A549 (cell line): Measurements from ENCODE around the gene CDYL2.
"Not testable (repeated sequence)": the region's sequence is repeated elsewhere in the genome, so short reads cannot be mapped to it uniquely, and the experiment has no call there.

Experiments
- CTCF ChIP-seq: fragments of >200 bp; sonication (Bioruptor Twin); formaldehyde crosslinking; IDR thresholded peaks from 3 replicates; pipeline ENCODE4 v1.5.1; 2016
- EHF ChIP-seq: fragments of 250-450 bp; sonication (Bioruptor Pico); IDR thresholded peaks from 2 replicates; pipeline ENCODE4 v1.5.0; 2020; ENCODE audit warnings: mild to moderate bottlenecking
- MYC ChIP-seq: IDR thresholded peaks from 2 replicates; pipeline ENCODE4 v1.6.1; 2012; ENCODE audit warnings: mild to moderate bottlenecking, inconsistent platforms, low read length, improper control_type of control experiment, borderline replicate concordance
- POLR2A ChIP-seq: IDR thresholded peaks from 2 replicates; pipeline ENCODE4 v1.6.1; 2012; ENCODE audit warnings: mild to moderate bottlenecking, low read length
- REST ChIP-seq: fragments of 200-600 bp; sonication (generic); IDR thresholded peaks from 2 replicates; pipeline ENCODE4 v1.6.1; 2016; ENCODE audit warnings: antibody characterized with exemption, mild to moderate bottlenecking, moderate library complexity
- RFX5 ChIP-seq: fragments of 450-650 bp; IDR thresholded peaks from 2 replicates; pipeline ENCODE4 v1.7.1; 2014; ENCODE audit warnings: antibody characterized with exemption, mild to moderate bottlenecking, moderate library complexity
- SREBF2 ChIP-seq: fragments of 450-650 bp; IDR thresholded peaks from 2 replicates; pipeline ENCODE4 v1.6.1; 2014; ENCODE audit warnings: mild to moderate bottlenecking, moderate library complexity

- TF ChIP-seq CTCF; POLR2A; EHF (CRISPR knock-in tag); SREBF2; REST; MYC; RFX5: not testable (repeated sequence)
Observed at GRCh38 chr16:80650281-80650680, 154.1 kb downstream of the CDYL2 start.
